PC-3 (cell line): Measurements from ENCODE around the gene WNT1. TPM values are rescaled to one million over a fixed set of nuclear protein-coding genes. Genes with fewer than 3 reads are reported as not detected.

Source experiments
- ATAC-seq: fragments of 200-7000 bp; cut with Tn5 transposase; 2 replicates; pipeline ENCODE4 v1.9.1; 2020; ENCODE audit warnings: mild to moderate bottlenecking, moderate library complexity
- BruUV-seq: library from RNA; stranded (reverse); fragments of 400-500 nt; replicated peaks from 2 replicates; lab custom pipeline; 2021; lab: Mats Ljungman, UMichigan
- CTCF ChIA-PET: fragments of 300-600 bp; sonication (Branson Sonifier 250); formaldehyde crosslinking; loops from one replicate; lab custom pipeline; 2022; ENCODE audit warnings: antibody characterized with exemption; lab: Charles Lee
- POLR2A ChIA-PET: fragments of 300-600 bp; sonication (Branson Sonifier 250); formaldehyde crosslinking; loops from one replicate; lab custom pipeline; 2022; ENCODE audit warnings: antibody characterized with exemption; ENCODE audit not compliant: unreplicated experiment; lab: Charles Lee
- DNase-seq: peaks from one replicate; pipeline ENCODE4 v3.0.0-alpha.2; 2015
- H2AFZ ChIP-seq: fragments of 300-600 bp; sonication (generic); 2 replicates; pipeline ENCODE4 v1.6.0; 2016; ENCODE audit warnings: antibody characterized with exemption, low read length
- H3F3A ChIP-seq: fragments of 300-600 bp; sonication (generic); one replicate; pipeline ENCODE4 v1.6.0; 2017; ENCODE audit warnings: antibody characterized with exemption, low read length, control low read depth, mild to moderate bottlenecking; ENCODE audit not compliant: unreplicated experiment
- H3K27ac ChIP-seq: fragments of 300-600 bp; sonication (generic); 2 replicates; pipeline ENCODE4 v1.5.1; 2016; ENCODE audit warnings: mild to moderate bottlenecking, low read length
- H3K27me3 ChIP-seq: fragments of 300-600 bp; sonication (generic); 2 replicates; pipeline ENCODE4 v1.6.1; 2016; ENCODE audit warnings: low read length, mixed read lengths
- H3K36me3 ChIP-seq: fragments of 300-600 bp; sonication (generic); 2 replicates; pipeline ENCODE4 v1.6.1; 2016; ENCODE audit warnings: low read depth, mixed run types, low read length, mixed read lengths
- H3K4me1 ChIP-seq: fragments of 300-600 bp; sonication (generic); 2 replicates; pipeline ENCODE4 v1.5.1; 2016; ENCODE audit warnings: low read length; ENCODE audit not compliant: insufficient read depth
- H3K4me2 ChIP-seq: fragments of 300-600 bp; sonication (generic); 2 replicates; pipeline ENCODE4 v1.6.0; 2016; ENCODE audit warnings: low read length
- H3K4me3 ChIP-seq: fragments of 300-600 bp; sonication (generic); 2 replicates; pipeline ENCODE4 v1.5.1; 2016; ENCODE audit warnings: mild to moderate bottlenecking, low read length, mixed read lengths
- H3K79me2 ChIP-seq: fragments of 300-600 bp; sonication (generic); 2 replicates; pipeline ENCODE4 v1.6.1; 2017; ENCODE audit warnings: low read length, mixed read lengths
- H3K9ac ChIP-seq: fragments of 300-600 bp; sonication (generic); 2 replicates; pipeline ENCODE4 v1.6.0; 2016; ENCODE audit warnings: mild to moderate bottlenecking, low read length
- H3K9me2 ChIP-seq: fragments of 300-600 bp; sonication (generic); replicated peaks from 2 replicates; pipeline ENCODE4 v1.6.1; 2016; ENCODE audit warnings: mixed run types, low read length, mixed read lengths
- H3K9me3 ChIP-seq: fragments of 300-600 bp; sonication (generic); 2 replicates; pipeline ENCODE4 v1.6.1; 2016; ENCODE audit warnings: low read length, mixed read lengths
- H4K20me1 ChIP-seq: fragments of 300-600 bp; sonication (generic); 2 replicates; pipeline ENCODE4 v1.6.1; 2016; ENCODE audit warnings: low read length, mixed read lengths
- CTCF ChIP-seq: fragments of 300-600 bp; sonication (generic); conservative IDR thresholded peaks from 2 replicates; pipeline ENCODE4 v1.5.1; 2017; ENCODE audit warnings: antibody characterized with exemption, low read depth, mild to moderate bottlenecking, low read length
- EZH2 ChIP-seq: fragments of 300-600 bp; sonication (generic); IDR thresholded peaks from one replicate; pipeline ENCODE4 v1.6.1; 2017; ENCODE audit warnings: antibody characterized with exemption, mild to moderate bottlenecking, low read length; ENCODE audit not compliant: unreplicated experiment
- EZH2phosphoT487 ChIP-seq: fragments of 300-600 bp; sonication (generic); IDR thresholded peaks from 2 replicates; pipeline ENCODE4 v1.6.1; 2018; ENCODE audit warnings: mild to moderate bottlenecking, antibody characterized with exemption, low read length, borderline replicate concordance
- intact Hi-C: fragments of 100-400 bp; cut with micrococcal nuclease; formaldehyde crosslinking; loops from 2 replicates; pipeline ENCODE4 v1.9.0; 2023
- total RNA-seq: library from RNA; depleted of rRNA; stranded (reverse); fragments of >200 nt; gene quantifications from 2 replicates; pipeline ENCODE4 v1.2.3, GENCODE V29; 2014

The WNT1 gene
- total RNA-seq, 1 experiment from 2014 or later: not detected

DNA sequence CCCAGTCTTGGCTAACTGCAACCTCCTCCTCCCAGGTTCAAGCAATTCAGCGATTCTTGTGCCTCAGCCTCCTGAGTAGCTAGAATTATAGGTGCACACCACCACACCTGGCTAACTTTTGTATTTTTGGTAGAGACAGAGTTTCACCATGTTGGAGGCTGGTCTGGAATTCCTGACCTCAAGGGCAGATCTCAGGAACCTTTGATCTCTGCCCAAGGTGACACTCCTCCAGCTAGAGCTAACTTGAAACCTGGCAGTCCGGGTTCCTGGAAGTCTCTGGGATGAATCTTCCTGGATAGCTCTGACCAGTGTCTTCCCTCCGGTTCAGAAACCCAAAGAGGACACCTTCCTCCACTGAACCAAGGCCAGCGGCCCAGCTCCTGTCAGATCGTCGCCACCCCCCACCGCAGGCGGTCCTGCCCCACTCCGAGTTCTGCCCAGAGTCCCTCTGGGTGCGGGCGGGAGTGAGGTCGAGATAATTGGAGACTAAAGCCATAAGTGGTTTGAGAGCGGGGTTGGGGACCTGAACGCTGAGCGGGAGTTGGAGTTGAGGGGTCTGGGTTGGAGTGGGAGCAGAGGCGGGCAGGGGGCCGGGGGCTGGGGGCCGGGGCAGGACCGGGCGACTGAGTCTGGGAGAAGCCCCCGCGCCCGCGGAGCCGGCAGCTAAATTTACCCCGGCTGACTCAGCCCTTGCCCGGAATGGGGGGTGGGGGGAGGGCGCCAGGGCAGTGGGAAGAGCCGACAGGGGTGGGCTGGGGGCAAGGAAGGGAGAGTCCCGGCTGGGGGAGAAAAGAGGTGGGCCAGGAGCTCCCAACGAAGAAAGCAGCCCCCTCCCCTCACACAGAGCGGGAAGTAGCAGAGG is 16.3 kb downstream of the WNT1 start:
- no TSS peak for BruUV-seq
- Histone ChIP-seq H4K20me1 (no peaks in the 10 kb centered on the region), H3K4me1 (peaks cover 11% of the 10 kb centered on the region), H3K79me2 (no peaks in the 10 kb centered on the region), H3K36me3 (no peaks in the 10 kb centered on the region), H3K9me2 (no peaks in the 10 kb centered on the region), H3K27me3 (no peaks in the 10 kb centered on the region), H3K9ac (no peak overlapping the region), H3F3A (no peaks in the 10 kb centered on the region), H3K9me3 (no peaks in the 10 kb centered on the region), H2AFZ (no peak overlapping the region), H3K27ac (no peak overlapping the region), H3K4me3 (no peak overlapping the region), H3K4me2 (no peak overlapping the region)
- ChIA-PET POLR2A (no interaction called here), CTCF (interaction anchor here (0.6 to 0.9 kb wide), 3 partner anchors 14 to 125 kb away, joined by 3 to 6 read pairs (median 4); no protein-coding TSS in a partner anchor)
- TF ChIP-seq EZH2: no peak
- DNase-seq (no peak), ATAC-seq (no peak)
- intact Hi-C loops: loop anchor here (1.0 to 5.0 kb wide), 2 partner anchors 29 to 62 kb away; no protein-coding TSS in a partner anchor

DNA sequence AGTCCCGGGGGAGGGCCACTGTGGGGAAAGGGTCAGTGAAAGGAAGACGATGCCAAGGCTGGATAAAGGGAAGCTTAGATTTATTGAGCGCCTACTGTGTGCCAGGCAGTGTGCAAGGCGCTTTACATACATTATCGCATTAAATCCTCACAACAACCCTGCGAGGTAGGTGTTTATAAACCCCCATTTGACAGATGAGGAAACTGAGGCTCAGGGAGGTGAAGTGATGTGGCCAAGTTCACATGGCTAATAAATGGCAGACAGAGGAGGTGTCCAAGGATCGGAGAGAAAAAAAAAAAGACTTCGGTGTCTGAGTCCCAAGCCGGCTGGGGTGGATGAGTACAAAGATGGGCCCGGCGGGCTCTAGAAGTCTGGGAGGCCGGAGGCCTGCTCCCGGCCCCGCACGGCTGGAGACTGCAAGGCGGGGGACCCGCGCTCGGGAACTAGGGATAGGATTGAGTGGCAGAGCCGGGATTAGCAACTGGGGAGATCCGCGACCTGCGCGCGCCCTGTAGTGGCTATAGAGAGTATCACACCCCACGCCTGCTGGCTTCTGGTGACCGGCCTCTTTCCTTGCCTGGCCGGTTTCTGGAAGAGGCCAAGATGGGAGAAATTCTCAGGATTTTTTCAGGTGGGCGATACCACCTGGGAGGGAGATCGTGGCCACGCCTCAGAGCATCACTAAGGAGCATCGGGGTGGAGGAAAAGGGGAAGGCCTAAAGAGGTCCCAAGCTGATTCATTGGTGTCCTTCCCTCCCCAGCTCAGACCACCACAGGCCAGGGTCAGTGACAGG is 17.2 kb downstream of the WNT1 start:
- no peaks in the 10 kb centered on the region for H3K9me2 ChIP-seq
- DNase-seq (peak; percentile 87), ATAC-seq (peak; percentile 54)
- H3K4me2 ChIP-seq: peak overlapping the region; percentile 85
- peak; percentile 78 for TF ChIP-seq CTCF
- TF ChIP-seq EZH2phosphoT487: no peak
- no peak for TF ChIP-seq EZH2
- no peaks in the 10 kb centered on the region for H3K27me3 ChIP-seq
- H3K79me2 ChIP-seq: no peaks in the 10 kb centered on the region
- H3K4me1 ChIP-seq: peaks cover 20% of the 10 kb centered on the region
- no TSS peak for BruUV-seq
- H2AFZ ChIP-seq: peak overlapping the region; percentile 81
- intact Hi-C loops: loop anchor here (1.0 to 5.0 kb wide), 2 partner anchors 30 to 63 kb away; no protein-coding TSS in a partner anchor
- H3K9ac ChIP-seq: no peak overlapping the region
- peak overlapping the region; percentile 54; the same call in 1 of the 2 replicates for H3K4me3 ChIP-seq
- POLR2A ChIA-PET: no interaction called here
- H3F3A ChIP-seq: no peaks in the 10 kb centered on the region
- no peaks in the 10 kb centered on the region for H4K20me1 ChIP-seq
- CTCF ChIA-PET: interaction anchor here (0.6 kb wide), 1 partner anchor 15 kb away, joined by 4 read pairs; no protein-coding TSS in a partner anchor
- no peaks in the 10 kb centered on the region for H3K36me3 ChIP-seq
- no peaks in the 10 kb centered on the region for H3K9me3 ChIP-seq
- H3K27ac ChIP-seq: no peak overlapping the region
